GM19397 (cell line): ENCODE data around the gene GSS.

Experiments used
- ATAC-seq: cut with Tn5 transposase; IDR thresholded peaks from one replicate; pipeline ENCODE4 v1.9.1; 2021; ENCODE audit warnings: mild to moderate bottlenecking, moderate library complexity; ENCODE audit not compliant: unreplicated experiment

The GSS gene

GRCh38 chr20:34947336-34947735 is 8.3 kb downstream of the GSS start:
- no peak for ATAC-seq

DNA sequence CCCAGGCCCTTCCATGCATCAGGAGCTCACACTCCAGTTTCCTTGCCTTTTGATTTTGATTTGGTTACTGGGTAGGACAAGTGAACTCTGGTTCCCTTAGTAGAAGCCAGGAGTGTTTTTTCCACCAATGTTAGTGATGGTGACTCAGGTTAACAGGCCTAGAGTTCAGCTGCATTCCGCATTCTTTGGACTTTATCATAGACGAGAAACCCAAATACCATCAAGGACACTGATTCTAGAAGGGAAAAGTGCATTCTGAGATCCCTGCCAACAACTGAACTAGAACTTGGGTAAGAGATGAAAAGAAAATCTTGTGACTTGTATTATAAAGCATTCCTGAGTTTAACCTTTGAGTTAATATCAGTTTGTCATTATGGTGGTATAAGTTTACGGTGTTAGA is 8.9 kb downstream of the GSS start:
- ATAC-seq, result no peak

DNA sequence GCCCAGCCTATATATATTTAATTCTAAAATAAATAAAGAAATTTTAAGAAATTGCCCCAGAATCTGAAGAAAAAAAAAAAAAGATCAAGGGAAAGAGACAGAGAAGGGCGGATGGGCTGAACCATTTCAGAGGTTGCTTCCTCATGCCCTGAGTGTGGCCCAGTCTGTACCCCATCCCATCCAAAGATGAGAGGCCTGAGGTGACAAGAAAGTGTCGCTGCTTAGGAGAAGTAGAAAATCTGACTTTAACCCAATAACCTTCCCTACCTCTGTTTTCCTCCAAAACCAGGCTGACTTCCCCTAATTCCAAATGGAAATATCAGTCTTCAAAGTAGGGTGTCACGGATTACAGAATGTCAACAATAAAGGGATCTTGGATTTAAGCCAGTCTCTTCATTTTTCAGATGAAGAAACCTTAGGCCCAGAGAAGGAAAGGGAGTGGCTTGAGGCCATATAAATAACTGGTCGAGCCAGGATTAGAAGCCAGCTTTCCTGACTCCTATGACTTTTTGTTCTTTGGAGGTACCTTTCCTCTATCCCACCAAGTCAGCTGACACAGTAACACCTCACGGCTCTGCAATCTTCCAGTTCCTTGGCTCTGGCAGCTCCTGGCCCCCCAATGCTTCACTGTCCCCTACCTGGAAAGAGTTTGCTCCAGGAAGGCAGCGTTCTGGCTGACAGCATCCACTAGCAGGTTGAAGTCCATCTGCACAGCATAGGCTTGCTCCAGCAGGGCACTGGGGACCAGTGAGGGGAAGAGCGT is 10.1 kb downstream of the GSS start:
- ATAC-seq, result no peak

DNA sequence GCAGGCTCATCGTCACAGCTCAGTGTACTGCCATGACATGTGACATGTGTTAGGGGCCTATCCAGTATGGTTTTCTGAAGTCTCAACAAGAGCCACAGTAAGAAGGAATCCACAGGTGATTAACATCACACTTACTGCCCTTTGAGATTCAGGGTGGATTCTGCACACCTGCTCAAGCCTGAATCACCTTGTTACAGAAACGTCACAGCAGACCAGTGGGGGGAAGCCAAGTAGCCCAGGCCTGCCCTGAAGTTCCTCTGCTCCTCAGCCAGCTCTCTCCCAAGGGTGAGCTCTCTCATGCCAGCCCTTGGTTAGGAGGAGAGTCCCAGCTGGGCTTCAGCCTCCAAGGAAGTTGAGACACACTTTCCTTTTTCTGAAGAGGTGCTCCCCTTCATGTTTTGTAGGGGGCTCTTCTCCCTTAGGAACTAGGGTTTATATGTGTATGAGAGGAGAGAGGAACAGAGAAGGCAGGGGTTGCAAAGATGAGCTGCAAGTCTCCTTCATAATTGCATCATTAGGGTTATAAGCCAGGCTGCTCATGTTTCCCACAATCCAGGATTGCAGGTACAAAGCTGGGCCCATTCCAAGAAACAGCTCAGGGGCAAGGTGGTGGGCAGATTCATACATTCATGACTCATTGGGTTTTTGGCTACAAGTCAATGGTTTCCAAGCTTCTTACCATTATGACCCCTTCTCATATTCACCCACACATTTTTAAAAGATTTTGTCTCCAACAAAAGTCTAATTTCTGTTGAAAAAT is 11.6 kb downstream of the GSS start:
- no peak for ATAC-seq

DNA sequence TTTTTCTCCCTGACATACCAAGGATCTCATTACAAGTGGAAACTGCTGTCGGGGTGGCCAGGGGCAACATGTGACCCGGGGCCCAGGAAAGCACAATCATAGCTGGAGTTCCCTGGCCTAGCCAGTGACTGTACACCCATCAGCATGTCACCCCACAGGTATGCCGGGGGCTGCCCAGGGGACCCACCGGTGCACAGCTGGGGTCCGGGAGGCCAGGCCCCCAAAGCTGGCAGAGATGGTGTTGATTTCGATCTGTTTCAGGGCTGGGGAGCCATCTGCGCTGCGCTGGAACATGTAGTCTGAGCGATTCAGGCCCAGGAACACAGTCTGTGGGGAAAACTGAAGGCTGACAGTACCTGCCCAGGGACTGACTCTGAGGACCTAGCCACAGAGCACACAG is 13.3 kb downstream of the GSS start:
- no peak for ATAC-seq

- ATAC-seq, result no peak
Measured at GRCh38 chr20:34941226-34941625, 14.4 kb downstream of the GSS start.

- no peak for ATAC-seq
Measured at GRCh38 chr20:34940081-34940481, 15.5 kb downstream of the GSS start.

- ATAC-seq, result no peak
Measured at GRCh38 chr20:34938466-34939163, 17.0 kb downstream of the GSS start.

DNA sequence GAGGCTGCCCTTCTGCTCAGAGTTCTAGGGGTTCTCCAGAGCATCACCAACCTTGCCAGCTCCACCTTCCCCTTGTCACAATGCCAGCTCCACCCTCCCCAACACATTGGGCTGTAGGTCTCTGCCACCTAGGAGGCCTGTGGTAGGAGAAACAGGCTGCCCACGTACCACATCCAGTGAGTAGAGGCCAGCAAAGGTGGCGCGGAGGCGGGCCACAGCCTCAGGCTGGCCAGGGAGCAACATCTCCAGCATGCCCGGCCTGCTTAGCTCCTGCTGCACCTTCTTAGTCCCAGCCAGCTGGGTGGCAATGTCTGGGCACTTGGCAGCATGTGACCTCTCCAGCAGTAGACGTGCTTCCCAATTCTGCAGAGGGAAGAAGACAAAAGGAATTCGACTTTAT is 23.8 kb downstream of the GSS start:
- no peak for ATAC-seq

DNA sequence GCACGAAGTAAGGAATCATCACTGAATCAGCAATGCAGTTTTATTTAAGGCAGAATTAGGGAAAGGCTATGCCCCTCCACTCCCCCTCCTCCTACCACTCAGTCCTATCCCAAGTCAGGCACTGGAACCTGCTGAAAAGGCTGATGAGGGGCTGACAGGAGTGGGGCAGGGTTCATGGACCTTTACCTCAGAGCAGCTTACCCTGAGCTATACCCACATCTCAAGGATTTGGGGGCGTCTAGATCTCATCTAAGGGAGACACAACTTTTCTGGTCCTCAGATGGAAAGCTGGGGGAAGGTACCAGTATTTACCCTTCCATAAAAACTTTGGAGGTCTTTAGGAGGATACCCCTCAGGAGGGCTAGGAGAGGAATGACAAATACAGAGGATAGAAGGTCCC is 27.2 kb downstream of the GSS start:
- no peak for ATAC-seq

GRCh38 chr20:34927736-34928135 is 27.9 kb downstream of the GSS start:
- no peak for ATAC-seq

DNA sequence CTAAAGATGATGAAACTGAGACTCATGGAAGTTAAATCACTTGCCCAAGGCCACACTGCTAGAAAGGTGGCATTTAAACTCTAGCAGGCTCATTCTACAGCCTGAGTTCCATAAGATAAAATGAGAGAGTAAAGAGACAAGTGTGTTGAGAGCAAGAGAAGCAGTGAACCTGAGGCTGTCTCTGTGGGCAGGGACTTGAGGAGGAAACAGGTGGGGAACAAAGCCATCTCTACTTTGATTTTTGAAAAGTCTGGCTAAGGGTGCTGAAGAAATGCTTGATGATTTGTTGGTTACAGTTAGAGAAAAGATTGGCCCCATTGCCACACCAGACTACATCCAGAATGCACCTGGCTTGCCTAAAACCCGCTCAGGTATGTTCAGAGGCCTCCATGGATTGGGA is 29.0 kb downstream of the GSS start:
- no peak for ATAC-seq

DNA sequence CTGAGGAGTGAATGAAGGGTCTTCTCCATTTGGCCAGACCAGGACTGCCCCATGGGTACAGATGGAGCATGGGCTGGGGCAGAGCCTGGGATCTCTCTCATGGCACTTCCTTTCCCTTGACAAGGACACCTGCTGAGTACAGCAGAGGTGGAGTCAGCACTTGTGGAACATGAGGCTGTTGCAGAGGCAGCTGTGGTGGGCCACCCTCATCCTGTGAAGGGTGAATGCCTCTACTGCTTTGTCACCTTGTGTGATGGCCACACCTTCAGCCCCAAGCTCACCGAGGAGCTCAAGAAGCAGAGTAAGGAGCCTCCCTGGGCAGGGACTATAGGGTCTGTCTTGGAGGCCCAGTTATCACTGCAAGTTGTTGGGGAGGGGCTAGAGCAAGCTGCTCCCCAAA is 29.6 kb downstream of the GSS start:
- no peak for ATAC-seq

- ATAC-seq, result no peak
Measured at GRCh38 chr20:34925341-34925740, 30.3 kb downstream of the GSS start.

GRCh38 chr20:34923414-34923813 is 32.2 kb downstream of the GSS start:
- no peak for ATAC-seq

- ATAC-seq, result no peak
Measured at GRCh38 chr20:34922654-34923381, 32.8 kb downstream of the GSS start.

- ATAC-seq, result no peak
Measured at GRCh38 chr20:34921436-34921835, 34.2 kb downstream of the GSS start.

DNA sequence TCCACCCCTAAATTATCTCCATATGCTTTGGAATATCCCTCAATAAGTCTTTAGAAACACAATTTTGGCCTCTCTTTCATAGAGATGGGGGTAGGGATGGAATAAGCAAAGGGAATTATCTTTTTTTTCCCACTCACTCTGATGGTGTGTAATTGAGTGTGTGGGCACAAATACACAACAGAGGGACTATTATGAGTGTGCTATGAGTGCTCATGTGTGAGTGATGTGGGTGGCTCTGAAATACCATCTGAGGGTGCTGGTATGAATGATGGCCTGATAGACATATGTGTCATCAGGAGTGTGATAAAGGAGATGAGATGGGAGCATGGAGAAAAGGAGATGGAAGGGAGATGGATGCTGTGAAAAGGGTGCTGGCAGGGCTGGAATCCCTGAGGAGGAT is 35.6 kb downstream of the GSS start:
- ATAC-seq, result no peak

DNA sequence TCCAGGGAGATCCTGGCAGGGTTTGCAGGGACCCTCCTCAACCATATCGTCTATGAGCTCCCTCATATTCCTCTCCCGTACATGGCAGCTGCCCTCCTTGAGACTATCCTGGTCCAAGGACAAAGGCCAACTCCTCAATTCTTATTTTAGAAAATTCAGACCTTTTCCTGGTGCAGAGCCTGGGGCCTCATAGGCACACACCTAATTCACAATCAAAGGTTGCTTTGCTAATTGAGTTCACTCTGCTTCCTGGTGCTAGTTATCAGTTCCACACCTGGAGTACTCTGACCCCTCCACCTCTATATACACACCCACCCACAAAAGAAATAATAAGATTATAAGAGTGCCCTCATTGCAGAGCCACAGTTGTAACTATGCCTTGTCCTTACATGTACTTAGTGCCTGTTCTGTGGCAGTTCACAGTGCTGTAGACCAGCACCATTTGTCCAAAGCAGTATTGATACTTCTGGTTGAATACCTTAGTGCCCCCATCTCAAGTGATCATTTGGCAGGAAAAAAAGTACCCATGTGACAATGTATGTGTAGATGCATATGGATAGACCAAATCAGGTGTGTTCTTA is 38.7 kb downstream of the GSS start:
- ATAC-seq, result no peak

DNA sequence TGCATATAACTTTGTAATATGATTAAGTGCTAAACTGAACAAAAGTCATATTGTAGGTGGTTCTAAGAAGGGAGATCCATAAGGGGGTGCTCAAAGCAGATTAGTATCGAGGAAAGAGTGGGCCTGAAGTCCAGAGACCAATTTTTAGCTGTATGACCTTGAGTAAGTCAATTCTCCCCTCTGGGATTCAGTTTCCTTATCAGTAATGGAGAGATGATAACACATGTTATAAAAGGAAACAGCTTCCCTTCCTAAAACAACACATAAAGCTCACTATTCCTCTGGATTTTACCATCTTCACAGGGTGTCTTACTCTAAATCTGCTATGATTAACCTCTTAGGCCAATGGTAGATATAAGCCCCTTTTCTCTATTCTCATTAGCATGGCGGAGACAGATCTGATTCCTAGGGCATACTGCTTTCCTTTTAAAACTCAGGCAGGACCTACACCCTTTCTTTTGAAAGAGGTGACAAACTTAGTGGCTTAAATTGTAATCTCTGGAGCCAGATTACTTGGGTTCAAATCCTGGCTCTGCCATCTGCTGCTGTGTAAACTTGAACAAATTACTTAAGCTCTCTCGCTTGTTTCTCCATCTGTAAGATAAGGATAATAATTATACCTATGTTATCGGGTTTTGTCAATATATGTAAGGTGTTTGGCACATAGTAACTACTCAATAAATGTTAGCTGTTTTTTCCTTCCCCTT is 39.7 kb downstream of the GSS start:
- no peak for ATAC-seq
